Measurements from ENCODE around the gene HMMR.
A peak's percentile ranks its signal among the peaks of the same experiment; 100 is the strongest.

Gene HMMR

GRCh38 chr5:163506095-163506457 is 45.6 kb downstream of the HMMR start:
- no peak for TF ChIP-seq CTCF (conservative IDR thresholded peaks at IDR 0.05; ENCODE audit: low read depth, low read length)
- DNase-seq (ENCODE audit: low read depth) = peak; percentile 39
- peak overlapping the region; percentile 61 for H3K4me3 ChIP-seq (ENCODE audit: low read depth, low read length)

- peak overlapping the region; percentile 61 for H3K4me3 ChIP-seq (ENCODE audit: low read depth, low read length)
- DNase-seq (ENCODE audit: low read depth) = peak; percentile 58
- TF ChIP-seq CTCF (conservative IDR thresholded peaks at IDR 0.05; ENCODE audit: low read depth, low read length) = no peak
Measured at GRCh38 chr5:163506726-163507125, 46.3 kb downstream of the HMMR start.

- no peak for TF ChIP-seq CTCF (conservative IDR thresholded peaks at IDR 0.05; ENCODE audit: low read depth, low read length)
- peak overlapping the region; percentile 16 for H3K4me3 ChIP-seq (ENCODE audit: low read depth, low read length)
- no peak for DNase-seq (ENCODE audit: low read depth)
Measured at GRCh38 chr5:163508753-163509152, 48.3 kb downstream of the HMMR start.

- H3K4me3 ChIP-seq (ENCODE audit: low read depth, low read length) = peak overlapping the region; percentile 23
- peak; percentile 91 for DNase-seq (ENCODE audit: low read depth)
- no peak for TF ChIP-seq CTCF (conservative IDR thresholded peaks at IDR 0.05; ENCODE audit: low read depth, low read length)
Measured at GRCh38 chr5:163509291-163509951, 49.0 kb downstream of the HMMR start.

- no peak overlapping the region for H3K4me3 ChIP-seq (ENCODE audit: low read depth, low read length)
- DNase-seq (ENCODE audit: low read depth) = no peak
- TF ChIP-seq CTCF (conservative IDR thresholded peaks at IDR 0.05; ENCODE audit: low read depth, low read length) = no peak
Measured at GRCh38 chr5:163512526-163512925, 52.1 kb downstream of the HMMR start.

GRCh38 chr5:163525096-163525495 is 64.7 kb downstream of the HMMR start:
- no peak for TF ChIP-seq CTCF (conservative IDR thresholded peaks at IDR 0.05; ENCODE audit: low read depth, low read length)
- H3K4me3 ChIP-seq (ENCODE audit: low read depth, low read length) = no peak overlapping the region
- DNase-seq (ENCODE audit: low read depth) = no peak

- no peak for DNase-seq (ENCODE audit: low read depth)
- TF ChIP-seq CTCF (conservative IDR thresholded peaks at IDR 0.05; ENCODE audit: low read depth, low read length) = no peak
- no peak overlapping the region for H3K4me3 ChIP-seq (ENCODE audit: low read depth, low read length)
Measured at GRCh38 chr5:163529698-163530097, 69.3 kb downstream of the HMMR start.

Data from choroid plexus epithelial cell (primary cell).